OCI-LY7 (cell line): ENCODE data around the gene MACO1.
"Not testable (repeated sequence)": the region's sequence is repeated elsewhere in the genome, so short reads cannot be mapped to it uniquely, and the experiment has no call there.

Experiments
- EZH2phosphoT487 ChIP-seq: fragments of 200-600 bp; sonication (generic); IDR thresholded peaks from 2 replicates; pipeline ENCODE4 v1.6.1; 2018; ENCODE audit warnings: low read depth, borderline replicate concordance, mild to moderate bottlenecking, mixed run types, antibody characterized with exemption, low read length, moderate library complexity, mixed read lengths
- TF ChIP-seq, protein P1 (sequence below): fragments of 200-600 bp; sonication (generic); conservative IDR thresholded peaks from 2 replicates; pipeline ENCODE4 v1.5.1; 2014; ENCODE audit warnings: mild to moderate bottlenecking, antibody characterized with exemption, low read length, moderate library complexity, mixed read lengths

DNA sequence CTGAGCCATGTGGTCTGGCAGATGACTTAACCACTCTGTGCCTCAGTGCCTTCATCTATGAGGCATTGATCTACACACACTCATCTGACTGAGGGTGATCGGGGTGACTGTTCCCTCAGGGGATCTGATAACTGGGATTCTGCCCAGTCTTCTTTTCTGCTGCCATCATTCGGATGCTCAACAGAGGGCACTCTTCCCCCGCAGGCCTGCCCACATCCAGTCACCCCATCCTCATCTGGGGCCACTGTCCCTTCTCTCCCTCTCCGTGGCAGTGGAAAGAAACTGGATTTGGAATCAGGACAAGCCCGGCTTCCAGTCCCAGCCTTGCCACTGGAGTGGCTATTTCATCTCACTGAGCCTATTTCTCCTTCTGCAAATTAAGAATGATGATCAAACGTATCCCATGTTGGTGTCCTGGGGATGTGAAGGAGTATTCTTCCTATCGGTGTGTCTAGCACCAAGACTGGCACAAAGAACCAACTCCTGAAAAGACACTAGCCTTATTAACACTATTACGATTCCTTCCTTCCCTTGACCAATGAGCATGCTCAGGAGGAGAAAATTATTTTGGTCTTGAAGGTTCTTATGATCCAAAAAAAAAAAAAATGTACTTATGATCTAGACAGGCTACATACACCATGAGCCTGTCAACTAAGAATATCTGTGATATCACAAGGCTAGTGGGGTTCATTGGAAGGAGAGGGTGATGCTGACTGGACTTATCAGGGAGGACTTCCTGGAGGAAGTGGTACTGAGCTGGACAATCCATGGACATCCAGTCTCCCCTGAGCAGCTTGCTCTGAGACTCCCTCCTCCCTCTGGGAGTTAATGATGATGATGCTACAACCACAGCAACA lies 27.5 kb upstream of the MACO1 start:
- TF ChIP-seq, protein P1, sequence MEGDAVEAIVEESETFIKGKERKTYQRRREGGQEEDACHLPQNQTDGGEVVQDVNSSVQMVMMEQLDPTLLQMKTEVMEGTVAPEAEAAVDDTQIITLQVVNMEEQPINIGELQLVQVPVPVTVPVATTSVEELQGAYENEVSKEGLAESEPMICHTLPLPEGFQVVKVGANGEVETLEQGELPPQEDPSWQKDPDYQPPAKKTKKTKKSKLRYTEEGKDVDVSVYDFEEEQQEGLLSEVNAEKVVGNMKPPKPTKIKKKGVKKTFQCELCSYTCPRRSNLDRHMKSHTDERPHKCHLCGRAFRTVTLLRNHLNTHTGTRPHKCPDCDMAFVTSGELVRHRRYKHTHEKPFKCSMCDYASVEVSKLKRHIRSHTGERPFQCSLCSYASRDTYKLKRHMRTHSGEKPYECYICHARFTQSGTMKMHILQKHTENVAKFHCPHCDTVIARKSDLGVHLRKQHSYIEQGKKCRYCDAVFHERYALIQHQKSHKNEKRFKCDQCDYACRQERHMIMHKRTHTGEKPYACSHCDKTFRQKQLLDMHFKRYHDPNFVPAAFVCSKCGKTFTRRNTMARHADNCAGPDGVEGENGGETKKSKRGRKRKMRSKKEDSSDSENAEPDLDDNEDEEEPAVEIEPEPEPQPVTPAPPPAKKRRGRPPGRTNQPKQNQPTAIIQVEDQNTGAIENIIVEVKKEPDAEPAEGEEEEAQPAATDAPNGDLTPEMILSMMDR: peak; percentile 53
- not testable (repeated sequence) for TF ChIP-seq EZH2phosphoT487
